Activated T-helper 1 cell treated with anti-CD3 and anti-CD28 coated beads, Interleukin-12 subunit alpha, Interleukin-12 subunit beta, Interleukin-2, Interleukin-4 antibody, amounts not matched to agents 30 ng/mL and 10 ng/mL and 1 ng/mL, durations not matched to agents 14 hours and 24 hours and 36 hours (primary cell): ENCODE measurements around the gene STT3A. TPM values are rescaled to one million over a fixed set of nuclear protein-coding genes. Genes with fewer than 3 reads are reported as not detected.

Source experiments
- DNase-seq: peaks from one replicate; pipeline ENCODE4 v3.0.0; 2021; ENCODE audit warnings: low spot score
- H3K27ac Mint-ChIP-seq: one replicate; pipeline ENCODE4 v1.8.0; 2021; ENCODE audit warnings: mild to moderate bottlenecking, mixed read lengths
- H3K27me3 Mint-ChIP-seq: one replicate; pipeline ENCODE4 v1.8.0; 2022; ENCODE audit warnings: mild to moderate bottlenecking, moderate library complexity, mixed read lengths; ENCODE audit not compliant: insufficient read depth
- H3K36me3 Mint-ChIP-seq: one replicate; pipeline ENCODE4 v1.8.0; 2021; ENCODE audit warnings: low read depth, mixed read lengths
- H3K4me1 Mint-ChIP-seq: one replicate; pipeline ENCODE4 v1.8.0; 2021; ENCODE audit warnings: low read depth, mixed read lengths
- H3K4me3 Mint-ChIP-seq: one replicate; pipeline ENCODE4 v1.8.0; 2021; ENCODE audit warnings: mild to moderate bottlenecking, moderate library complexity, mixed read lengths
- H3K9me3 Mint-ChIP-seq: one replicate; pipeline ENCODE4 v1.8.0; 2021; ENCODE audit warnings: mixed read lengths
- intact Hi-C: fragments of 100-400 bp; cut with micrococcal nuclease; formaldehyde crosslinking; loops from one replicate; pipeline ENCODE4 v1.15.1; 2024
- total RNA-seq: library from RNA; stranded (reverse); gene quantifications from 2 replicates; pipeline ENCODE4 v1.2.3, GENCODE V29; 2022

STT3A gene
- total RNA-seq, 1 donor from 2014 or later: 171 TPM

DNA sequence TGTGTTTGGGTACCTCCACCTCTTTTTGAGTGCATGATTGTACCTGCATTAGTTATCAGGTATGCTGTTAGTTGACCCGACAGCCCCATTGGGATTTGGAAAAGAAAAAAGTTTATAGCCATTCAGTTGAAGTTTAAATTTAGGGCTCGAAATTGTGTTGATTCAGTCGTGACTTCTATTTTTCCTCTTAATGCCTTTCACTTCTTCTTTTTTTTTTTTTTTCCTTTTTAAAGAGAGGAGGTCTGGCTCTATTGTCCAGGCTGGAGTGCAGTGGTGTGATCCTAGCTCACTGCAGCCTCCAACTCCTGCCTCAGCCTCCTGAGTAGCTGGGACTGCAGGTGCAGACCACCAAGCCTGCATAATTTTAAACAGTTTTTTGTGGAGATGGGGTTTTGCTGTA is 2.3 kb downstream of the STT3A start:
- no peak for DNase-seq
- Mint-ChIP-seq H3K9me3 (no peaks in the 10 kb centered on the region), H3K4me1 (peaks cover 50% of the 10 kb centered on the region), H3K27me3 (no peaks in the 10 kb centered on the region), H3K36me3 (peaks cover 27% of the 10 kb centered on the region), H3K4me3 (peak overlapping the region; percentile 98), H3K27ac (no peak overlapping the region)
- intact Hi-C loops: loop anchor here (5.0 kb wide), 1 partner anchor 643 kb away; the partner anchor contains the start of gene CCDC15

DNA sequence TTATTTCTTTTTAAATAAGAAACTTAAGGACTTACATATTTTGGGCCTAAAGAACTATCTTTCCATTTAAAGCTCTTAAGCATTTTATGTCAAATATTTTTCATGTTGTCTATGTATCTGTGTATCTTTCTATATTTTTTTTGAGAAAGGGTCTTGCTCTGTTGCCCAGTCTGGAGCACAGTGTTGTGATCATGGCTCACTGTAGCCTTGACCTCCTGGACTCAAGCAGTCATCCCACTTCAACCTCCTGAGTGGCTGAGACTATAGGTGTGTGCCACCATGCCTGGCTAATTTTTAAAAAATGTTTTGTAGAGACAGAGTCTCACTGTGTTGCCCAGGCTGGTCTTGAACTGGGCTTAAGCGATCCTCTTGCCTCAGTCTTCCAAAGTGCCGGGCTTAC is 8.0 kb downstream of the STT3A start:
- Mint-ChIP-seq H3K27ac (no peak overlapping the region), H3K27me3 (no peaks in the 10 kb centered on the region), H3K9me3 (no peaks in the 10 kb centered on the region), H3K4me3 (no peak overlapping the region), H3K4me1 (peaks cover 17% of the 10 kb centered on the region), H3K36me3 (peaks cover 54% of the 10 kb centered on the region)
- no peak for DNase-seq
- intact Hi-C loops: loop anchor here (1.0 kb wide), 1 partner anchor 8 kb away; the partner anchor contains the start of gene STT3A

DNA sequence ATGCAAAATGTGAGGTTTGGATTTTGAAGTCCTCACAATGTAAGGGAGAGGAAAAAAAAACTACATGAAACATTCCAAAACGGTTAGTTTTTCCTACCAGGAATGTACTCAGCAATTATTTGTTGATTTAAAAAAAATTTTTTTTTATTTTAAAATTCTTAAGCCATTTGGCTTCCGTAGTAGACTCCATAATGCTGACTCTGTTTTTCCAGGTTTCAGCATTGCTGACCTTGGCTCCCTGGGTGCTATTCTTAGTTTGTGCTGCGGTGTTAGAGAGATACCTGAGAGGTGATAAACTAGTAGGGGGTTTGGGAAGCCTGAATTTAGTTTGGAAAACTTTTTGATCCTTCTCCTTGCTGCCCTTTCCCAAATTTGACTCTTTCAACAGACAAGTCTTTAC is 10.6 kb downstream of the STT3A start:
- DNase-seq: no peak
- Mint-ChIP-seq H3K27me3 (no peaks in the 10 kb centered on the region), H3K27ac (no peak overlapping the region), H3K9me3 (no peaks in the 10 kb centered on the region), H3K4me3 (no peak overlapping the region), H3K36me3 (peaks cover 56% of the 10 kb centered on the region), H3K4me1 (no peaks in the 10 kb centered on the region)
- intact Hi-C loops: no loop called here

DNA sequence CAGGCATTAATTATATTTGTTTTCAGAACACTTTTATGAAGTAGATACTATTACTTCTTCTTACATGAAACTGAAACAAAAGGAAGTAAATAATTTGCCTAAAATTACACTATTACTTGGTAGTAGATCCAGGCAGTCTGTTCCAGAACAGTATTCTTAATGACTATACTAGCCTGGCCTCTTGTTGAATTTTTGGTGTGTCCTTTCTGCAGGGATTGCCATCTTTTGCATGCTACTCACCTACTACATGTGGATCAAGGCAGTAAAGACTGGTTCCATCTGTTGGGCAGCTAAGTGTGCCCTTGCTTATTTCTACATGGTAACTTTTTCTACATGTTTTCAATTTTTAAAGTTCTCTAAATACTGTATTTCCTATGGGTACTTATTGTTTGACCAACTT is 12.8 kb downstream of the STT3A start:
- no peak overlapping the region for H3K27ac Mint-ChIP-seq
- intact Hi-C loops: no loop called here
- no peaks in the 10 kb centered on the region for H3K27me3 Mint-ChIP-seq
- H3K4me1 Mint-ChIP-seq: no peaks in the 10 kb centered on the region
- H3K9me3 Mint-ChIP-seq: no peaks in the 10 kb centered on the region
- no peak overlapping the region for H3K4me3 Mint-ChIP-seq
- H3K36me3 Mint-ChIP-seq: peaks cover 58% of the 10 kb centered on the region
- no peak for DNase-seq

DNA sequence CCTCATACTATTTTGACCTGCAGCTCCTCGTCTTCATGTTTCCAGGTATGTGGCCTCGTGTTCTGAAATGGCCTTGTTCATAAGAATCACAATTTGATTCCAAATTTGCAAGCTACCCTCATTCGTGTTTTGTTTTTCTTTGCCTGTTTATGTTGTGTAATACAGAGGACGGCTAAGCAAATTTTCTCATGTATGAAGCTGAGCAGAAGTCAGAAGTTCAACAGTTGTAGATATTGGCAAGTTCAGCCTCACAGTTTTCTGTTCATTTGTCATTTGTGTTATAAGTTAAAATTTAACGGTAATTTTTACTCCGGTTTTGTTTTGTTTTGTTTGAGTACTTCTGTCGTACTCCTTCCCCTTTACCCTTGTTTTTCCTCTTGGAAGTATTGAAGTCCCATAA is 16.9 kb downstream of the STT3A start:
- Mint-ChIP-seq H3K4me1 (peaks cover 5% of the 10 kb centered on the region), H3K27me3 (no peaks in the 10 kb centered on the region), H3K9me3 (no peaks in the 10 kb centered on the region), H3K4me3 (no peak overlapping the region), H3K36me3 (peaks cover 57% of the 10 kb centered on the region), H3K27ac (no peak overlapping the region)
- intact Hi-C loops: no loop called here
- no peak for DNase-seq

DNA sequence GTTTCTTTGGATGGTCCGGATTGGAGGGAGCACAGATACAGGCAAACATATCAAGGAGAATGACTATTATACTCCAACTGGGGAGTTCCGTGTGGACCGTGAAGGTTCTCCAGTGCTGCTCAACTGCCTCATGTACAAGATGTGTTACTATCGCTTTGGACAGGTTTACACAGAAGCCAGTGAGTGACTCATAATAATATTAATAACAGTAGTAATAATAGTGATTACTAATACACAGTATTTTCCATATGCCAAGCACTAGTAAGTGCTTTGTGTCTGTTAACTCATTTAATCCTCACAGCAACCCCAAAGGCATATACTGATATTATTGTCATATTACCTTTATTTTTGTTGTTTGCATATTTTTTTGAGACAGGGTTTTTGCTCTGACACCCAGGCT is 25.7 kb downstream of the STT3A start:
- H3K4me1 Mint-ChIP-seq: no peaks in the 10 kb centered on the region
- peaks cover 50% of the 10 kb centered on the region for H3K36me3 Mint-ChIP-seq
- no peak overlapping the region for H3K27ac Mint-ChIP-seq
- intact Hi-C loops: no loop called here
- H3K27me3 Mint-ChIP-seq: no peaks in the 10 kb centered on the region
- DNase-seq: no peak
- H3K9me3 Mint-ChIP-seq: no peaks in the 10 kb centered on the region
- H3K4me3 Mint-ChIP-seq: no peak overlapping the region

DNA sequence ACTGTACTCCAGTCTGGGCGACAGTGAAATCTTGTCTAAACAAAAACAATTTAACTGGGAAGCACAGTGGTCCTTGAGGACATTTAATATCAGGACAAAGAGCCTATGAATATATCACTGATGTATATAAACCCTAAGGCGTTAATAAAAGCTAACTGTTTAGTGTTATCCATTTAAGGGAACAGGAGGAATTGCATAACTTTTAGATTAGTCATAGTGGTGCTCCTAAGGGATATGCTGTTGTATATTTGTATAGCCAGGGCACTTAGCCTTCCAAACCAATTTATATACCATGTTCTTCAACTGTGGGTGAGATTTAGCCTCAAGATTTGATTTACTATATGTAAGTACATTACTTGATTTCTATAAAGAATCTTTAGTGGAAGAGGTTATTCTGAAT is 29.3 kb downstream of the STT3A start:
- Mint-ChIP-seq H3K36me3 (peaks cover 39% of the 10 kb centered on the region), H3K27ac (no peak overlapping the region), H3K9me3 (no peaks in the 10 kb centered on the region), H3K4me1 (peaks cover 14% of the 10 kb centered on the region), H3K27me3 (no peaks in the 10 kb centered on the region), H3K4me3 (no peak overlapping the region)
- intact Hi-C loops: no loop called here
- no peak for DNase-seq

DNA sequence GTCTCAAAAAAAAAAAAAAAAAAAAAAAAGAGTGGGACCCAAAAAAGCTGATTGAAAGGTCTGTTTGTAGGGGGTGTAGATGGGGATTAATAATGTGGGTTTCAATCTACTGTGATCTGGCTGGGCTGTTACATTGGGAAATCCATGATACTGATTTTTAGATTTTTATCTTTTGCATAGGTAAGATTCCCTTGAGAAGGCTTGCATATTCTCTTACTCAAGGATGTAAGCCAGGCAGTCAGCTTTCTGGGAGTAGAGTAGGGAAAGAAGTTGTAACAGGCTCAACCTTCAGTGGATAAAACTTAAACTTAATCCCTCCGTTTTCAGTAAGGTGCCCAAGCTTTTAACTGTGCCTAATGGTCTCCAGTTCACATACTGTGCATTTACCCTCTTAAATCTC is 30.4 kb downstream of the STT3A start:
- H3K36me3 Mint-ChIP-seq: peaks cover 43% of the 10 kb centered on the region
- DNase-seq: no peak
- H3K4me3 Mint-ChIP-seq: no peak overlapping the region
- peaks cover 25% of the 10 kb centered on the region for H3K4me1 Mint-ChIP-seq
- intact Hi-C loops: no loop called here
- H3K9me3 Mint-ChIP-seq: no peaks in the 10 kb centered on the region
- no peaks in the 10 kb centered on the region for H3K27me3 Mint-ChIP-seq
- H3K27ac Mint-ChIP-seq: peak overlapping the region; percentile 34

DNA sequence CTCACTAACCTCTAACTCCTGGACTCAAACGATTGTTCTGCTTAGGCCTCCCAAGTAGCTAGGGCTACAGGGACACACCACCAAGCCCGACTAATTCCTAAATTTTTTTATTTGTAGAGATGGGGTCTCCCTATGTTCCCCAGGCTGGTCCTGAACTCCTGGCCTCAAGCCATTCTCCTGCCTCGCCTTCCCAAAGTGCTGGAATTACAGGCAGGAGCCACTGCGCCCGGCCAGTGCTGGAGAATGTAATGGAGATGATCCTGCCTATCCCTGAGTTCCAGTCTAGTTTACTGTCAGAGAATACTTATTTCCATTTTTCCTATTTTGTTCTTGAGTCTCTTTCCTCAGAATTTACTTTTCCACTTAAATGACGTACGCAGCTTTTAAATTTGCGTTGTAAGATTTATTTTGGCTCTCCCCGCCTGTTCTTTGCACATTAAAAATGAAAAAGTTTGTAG is 32.1 kb downstream of the STT3A start, which contains the start of gene CHEK1:
TSS of gene CHEK1 (plus strand) at position 408 of the 458 bp plus-strand sequence. CDS start 1,606 bp downstream, outside the sequence.
- H3K4me3 Mint-ChIP-seq: peak within 1 kb of the TSS; percentile 98
- peaks cover 35% of the 10 kb centered on the region for H3K36me3 Mint-ChIP-seq
- DNase-seq: no peak
- H3K27me3 Mint-ChIP-seq: no peaks in the 10 kb centered on the region
- peak within 1 kb of the TSS; percentile 99 for H3K27ac Mint-ChIP-seq
- H3K4me1 Mint-ChIP-seq: peaks cover 36% of the 10 kb centered on the region
- intact Hi-C loops: loop anchor here (1.0 to 5.0 kb wide), 7 partner anchors 32 to 678 kb away; partner anchors contain the start of genes CDON, DCPS, EI24 and HYLS1
- no peaks in the 10 kb centered on the region for H3K9me3 Mint-ChIP-seq

DNA sequence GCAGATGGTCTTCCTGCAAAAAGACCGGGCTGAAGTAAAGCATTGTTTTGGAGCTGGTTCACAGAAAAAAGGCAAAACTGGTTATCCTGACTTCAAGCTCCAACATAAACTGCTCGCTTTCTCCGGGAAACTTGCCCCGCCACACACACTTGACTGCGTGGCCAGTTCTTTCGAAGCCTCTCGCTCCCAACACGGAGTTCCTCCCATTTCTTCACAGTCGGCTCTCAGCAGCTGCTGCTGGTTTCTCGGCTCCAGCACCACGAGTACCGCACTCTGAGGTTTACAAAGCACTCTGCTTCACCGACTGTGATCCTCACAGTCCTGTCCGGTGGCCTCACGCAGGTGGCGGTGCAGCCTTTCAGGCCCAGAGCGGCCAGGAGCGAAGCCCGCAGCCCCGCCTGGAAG is 32.6 kb downstream of the STT3A start:
- peak overlapping the region; percentile 98 for H3K4me3 Mint-ChIP-seq
- peaks cover 36% of the 10 kb centered on the region for H3K4me1 Mint-ChIP-seq
- H3K36me3 Mint-ChIP-seq: peaks cover 32% of the 10 kb centered on the region
- H3K27me3 Mint-ChIP-seq: no peaks in the 10 kb centered on the region
- no peaks in the 10 kb centered on the region for H3K9me3 Mint-ChIP-seq
- DNase-seq: no peak
- H3K27ac Mint-ChIP-seq: peak overlapping the region; percentile 99
- intact Hi-C loops: loop anchor here (1.0 to 5.0 kb wide), 7 partner anchors 33 to 677 kb away; partner anchors contain the start of genes CDON, DCPS, EI24 and HYLS1

DNA sequence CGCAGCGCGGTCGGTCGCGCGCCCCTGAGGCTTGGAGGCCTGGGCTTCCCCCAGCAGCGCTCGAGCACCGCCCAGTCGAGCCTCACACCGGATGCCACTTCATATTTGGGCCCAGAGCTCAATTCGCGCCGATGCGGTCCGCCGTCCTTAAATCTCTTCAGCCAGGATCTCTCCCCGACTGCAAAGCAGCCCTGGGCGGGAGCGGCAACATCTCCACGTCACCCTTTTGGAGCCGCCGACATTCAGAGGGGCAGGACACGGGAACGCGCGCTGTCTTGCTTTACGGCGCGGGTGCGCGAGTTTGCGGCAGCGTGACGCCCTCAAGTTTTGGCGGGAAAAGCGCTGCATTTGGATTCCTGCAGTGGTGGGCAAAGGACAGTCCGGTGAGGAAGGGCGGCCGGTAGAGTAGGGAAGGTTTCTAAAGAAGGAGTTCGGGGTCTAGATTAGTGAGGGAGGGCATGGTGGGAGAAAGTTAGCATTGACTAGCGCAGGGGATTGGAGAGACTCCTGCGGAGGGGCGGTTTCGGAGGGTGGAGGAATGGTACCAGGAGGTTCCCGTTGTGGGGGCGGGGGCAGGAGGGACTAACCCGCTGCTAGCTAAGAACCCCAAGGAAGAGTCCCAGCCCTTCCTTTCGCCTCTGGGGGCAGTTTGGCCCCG is 33.1 kb downstream of the STT3A start:
- no peaks in the 10 kb centered on the region for H3K9me3 Mint-ChIP-seq
- intact Hi-C loops: loop anchor here (1.0 to 5.0 kb wide), 10 partner anchors 17 to 677 kb away; partner anchors contain the start of genes CDON, DCPS, EI24 and FOXRED1
- H3K27ac Mint-ChIP-seq: peak overlapping the region; percentile 99
- DNase-seq: peak; percentile 82
- peak overlapping the region; percentile 98 for H3K4me3 Mint-ChIP-seq
- no peaks in the 10 kb centered on the region for H3K27me3 Mint-ChIP-seq
- H3K4me1 Mint-ChIP-seq: peaks cover 38% of the 10 kb centered on the region
- peaks cover 31% of the 10 kb centered on the region for H3K36me3 Mint-ChIP-seq

DNA sequence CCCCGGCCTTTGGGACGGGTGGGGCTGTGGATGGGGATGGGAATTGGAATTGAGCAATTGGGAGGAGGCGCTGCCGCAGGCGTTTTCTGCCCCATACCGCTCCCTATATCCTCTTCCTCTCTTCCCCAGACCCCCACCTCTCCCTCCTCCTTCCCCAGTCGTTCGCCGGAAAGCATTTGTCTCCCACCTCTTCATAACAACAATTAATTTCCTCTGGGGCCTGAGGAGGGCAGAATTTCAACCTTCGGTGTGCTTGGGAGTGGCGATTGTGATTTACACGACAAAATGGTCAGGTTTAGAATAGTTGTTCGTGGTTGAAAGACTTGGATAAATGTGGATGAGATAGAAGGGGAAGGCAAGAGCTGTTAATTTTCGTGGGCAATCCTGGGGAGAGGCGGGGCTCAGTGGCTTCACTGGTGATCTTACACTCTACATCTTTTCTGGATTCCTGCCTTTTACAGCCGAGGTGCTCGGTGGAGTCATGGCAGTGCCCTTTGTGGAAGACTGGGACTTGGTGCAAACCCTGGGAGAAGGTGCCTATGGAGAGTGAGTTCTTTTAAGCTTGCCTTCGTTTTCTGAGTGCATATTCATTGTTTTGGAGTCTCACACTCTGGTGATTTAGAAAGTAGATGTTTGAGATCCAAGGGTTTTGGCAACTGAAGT is 33.8 kb downstream of the STT3A start:
- Mint-ChIP-seq H3K36me3 (peaks cover 30% of the 10 kb centered on the region), H3K27me3 (no peaks in the 10 kb centered on the region), H3K27ac (peak overlapping the region; percentile 84), H3K4me1 (peaks cover 44% of the 10 kb centered on the region), H3K4me3 (peak overlapping the region; percentile 98), H3K9me3 (no peaks in the 10 kb centered on the region)
- intact Hi-C loops: loop anchor here (1.0 to 5.0 kb wide), 5 partner anchors 16 to 676 kb away; partner anchors contain the start of genes DCPS, FOXRED1 and SRPRA
- peak; percentile 14 for DNase-seq
